Stimulated activated CD8-positive, alpha-beta memory T cell treated with anti-CD3 and anti-CD28 coated beads, Interleukin-12 subunit alpha, Interleukin-12 subunit beta, amount 100 ng/mL, for 24 hours (primary cell): ENCODE results near the gene LAMP5.

Experiments
- DNase-seq: peaks from one replicate; pipeline ENCODE4 v3.0.0-alpha.2; 2020; ENCODE audit errors: extremely low read depth

The LAMP5 gene

GRCh38 chr20:9500121-9500520 lies 14.3 kb upstream of the LAMP5 start:
- no peak for DNase-seq

GRCh38 chr20:9501473-9501872 lies 12.9 kb upstream of the LAMP5 start:
- DNase-seq: no peak

GRCh38 chr20:9503526-9504245 lies 10.7 kb upstream of the LAMP5 start:
- DNase-seq: no peak

DNA sequence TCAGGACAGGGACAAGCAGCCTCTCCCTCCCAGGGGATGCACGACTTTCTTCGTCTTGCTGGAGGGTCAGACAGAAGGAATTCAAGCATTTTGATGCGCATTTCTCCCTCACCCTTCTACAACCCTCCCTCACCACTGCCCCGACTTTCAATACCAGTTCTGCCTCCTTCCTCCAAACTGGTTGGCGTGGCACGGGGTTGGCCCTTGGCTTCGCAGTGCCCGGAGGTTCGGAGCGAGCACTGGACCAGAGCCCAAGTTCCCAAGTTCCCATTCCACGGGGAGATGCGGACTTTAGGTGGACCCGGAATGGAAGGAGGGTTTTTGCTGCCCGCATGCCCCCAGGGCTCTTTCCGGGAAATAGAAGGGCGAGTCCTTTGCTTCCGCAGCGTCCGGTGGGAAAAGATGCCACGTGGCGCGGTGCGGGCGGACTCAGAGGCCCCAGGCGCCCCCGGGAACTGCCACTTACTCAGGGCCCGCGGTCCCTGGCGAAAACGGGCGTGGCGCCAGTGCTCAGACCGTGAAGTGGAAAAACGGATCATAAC lies 8.0 kb upstream of the LAMP5 start:
- no peak for DNase-seq

- DNase-seq: no peak
Measured at GRCh38 chr20:9506964-9507369, 7.4 kb upstream of the LAMP5 start.

- no peak for DNase-seq
Measured at GRCh38 chr20:9507544-9508239, 6.7 kb upstream of the LAMP5 start.

GRCh38 chr20:9508240-9508661 lies 6.1 kb upstream of the LAMP5 start:
- DNase-seq: no peak

DNA sequence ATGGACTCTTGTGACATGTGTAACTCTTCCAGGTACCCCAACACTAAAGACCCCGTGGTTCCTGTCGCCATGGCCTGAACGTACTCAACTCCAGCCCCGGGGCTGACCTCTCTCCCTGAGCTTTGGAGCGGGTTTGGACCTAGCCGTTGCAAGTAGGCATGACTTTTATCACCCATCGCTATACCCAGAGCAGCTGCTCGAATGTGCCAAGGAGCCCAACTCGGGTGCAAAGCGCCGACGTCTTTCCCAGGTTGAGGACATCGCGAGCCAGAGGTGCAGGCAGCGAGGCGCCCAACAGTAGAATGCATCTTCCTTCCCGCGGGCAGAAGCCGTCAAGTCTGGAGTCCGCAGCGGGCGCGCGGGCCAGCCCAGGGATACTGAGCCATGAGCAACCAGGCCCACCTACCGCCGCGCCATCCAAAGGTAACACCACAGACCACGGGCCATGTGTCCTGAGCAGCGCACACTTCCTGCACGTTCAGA lies 5.7 kb upstream of the LAMP5 start:
- no peak for DNase-seq

DNA sequence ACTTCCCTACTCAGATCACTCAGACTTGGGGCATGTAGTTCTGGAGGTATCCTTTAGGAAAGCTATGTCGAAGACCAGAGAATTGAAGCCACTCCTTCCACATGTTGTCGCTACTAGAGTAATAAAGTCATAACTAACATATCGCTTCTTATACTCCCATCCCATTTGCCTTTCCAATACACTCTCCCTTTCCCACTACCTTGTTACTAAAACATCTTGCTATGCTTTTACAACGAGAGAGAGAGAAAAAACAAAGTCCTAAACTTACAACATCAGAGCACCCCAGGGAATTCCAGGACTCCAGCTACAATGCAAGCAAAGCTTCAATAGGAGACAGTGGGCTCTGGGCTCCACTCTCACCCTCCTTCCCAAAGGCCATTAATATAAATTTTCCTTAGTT lies 5.1 kb upstream of the LAMP5 start:
- no peak for DNase-seq

- no peak for DNase-seq
Measured at GRCh38 chr20:9510911-9511310, 3.5 kb upstream of the LAMP5 start.

DNA sequence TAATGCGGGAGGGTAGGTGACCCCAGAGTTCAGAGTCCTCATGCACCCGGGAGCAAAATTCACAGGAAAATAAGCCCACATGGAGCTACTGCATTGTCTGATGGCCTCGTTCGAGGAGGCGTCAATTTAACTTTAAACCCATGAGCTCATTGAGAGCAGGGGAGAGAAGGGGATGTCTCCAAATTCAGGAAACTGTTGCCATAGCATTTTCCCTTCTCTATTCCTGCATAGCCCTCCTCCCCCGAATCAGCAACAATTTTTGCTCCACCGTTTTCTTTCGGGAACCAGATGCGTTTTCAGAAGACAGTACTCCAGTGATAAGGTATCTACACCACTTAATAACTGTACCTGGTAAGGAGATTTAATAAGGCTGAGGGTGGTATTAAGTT lies 324 bp upstream of the LAMP5 start:
- DNase-seq: no peak

DNA sequence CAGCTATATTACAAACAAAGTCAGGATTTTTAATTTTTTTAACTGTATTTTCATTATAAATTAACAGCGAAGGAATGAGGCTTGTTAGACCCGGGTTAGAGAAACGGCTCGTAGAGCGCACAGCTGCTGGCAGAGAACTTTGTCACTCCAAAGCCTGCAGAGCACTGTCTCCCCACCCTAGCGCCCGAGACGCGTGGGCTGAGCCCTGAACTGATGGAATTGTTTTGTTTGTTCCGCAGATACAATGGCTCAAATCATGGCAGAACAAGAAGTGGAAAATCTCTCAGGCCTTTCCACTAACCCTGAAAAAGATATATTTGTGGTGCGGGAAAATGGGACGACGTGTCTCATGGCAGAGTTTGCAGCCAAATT lies 810 bp downstream of the LAMP5 start:
- DNase-seq: no peak

DNA sequence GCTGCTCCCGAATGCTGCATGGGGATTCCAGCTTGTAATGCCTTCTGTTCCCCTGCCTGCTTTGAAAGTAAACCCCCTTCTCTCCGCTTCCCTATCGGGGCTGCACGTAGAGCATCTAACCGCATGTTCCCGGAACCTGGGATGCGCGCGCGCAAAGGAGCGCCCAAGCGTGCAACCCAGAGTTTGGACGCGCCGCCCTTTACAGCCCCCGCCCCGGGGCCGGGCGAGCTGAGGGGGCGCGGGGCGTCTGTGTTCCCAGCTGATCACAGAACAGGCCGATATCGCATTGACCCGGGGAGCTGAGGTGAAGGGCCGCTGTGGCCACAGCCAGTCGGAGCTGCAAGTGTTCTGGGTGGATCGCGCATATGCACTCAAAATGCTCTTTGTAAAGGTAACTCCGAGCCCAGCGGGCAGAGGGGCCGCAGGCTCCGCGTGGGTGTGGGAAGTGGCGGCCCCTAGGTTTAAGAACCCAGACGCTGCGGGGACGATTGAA lies 1.4 kb downstream of the LAMP5 start:
- no peak for DNase-seq

DNA sequence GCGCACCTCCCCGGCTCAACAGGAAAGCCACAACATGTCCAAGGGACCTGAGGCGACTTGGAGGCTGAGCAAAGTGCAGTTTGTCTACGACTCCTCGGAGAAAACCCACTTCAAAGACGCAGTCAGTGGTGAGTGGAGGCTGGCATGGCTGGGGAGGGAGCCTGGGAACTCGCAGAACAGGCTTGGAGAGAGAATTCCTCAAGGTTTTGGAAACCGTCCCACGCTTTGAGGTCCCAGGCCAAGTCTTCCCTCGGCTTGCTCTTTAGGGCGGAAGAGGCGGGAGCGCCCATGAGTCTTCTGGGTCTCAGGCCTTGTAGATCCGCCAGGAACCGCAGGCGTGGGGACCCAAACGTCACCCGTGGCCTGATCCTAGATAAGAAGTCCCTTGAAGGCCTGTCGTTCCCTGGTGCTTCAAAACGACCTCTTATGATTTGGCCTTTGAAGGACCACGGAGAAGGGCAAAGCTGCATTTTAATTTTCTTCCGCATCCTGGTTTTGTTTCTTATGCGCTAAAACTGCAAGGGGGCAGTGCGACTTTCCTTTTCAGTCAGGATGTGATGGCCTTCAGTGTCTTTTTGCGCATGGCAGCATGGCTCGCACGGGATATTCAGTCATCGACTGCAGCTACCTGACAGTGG lies 2.0 kb downstream of the LAMP5 start:
- DNase-seq: no peak

- DNase-seq: no peak
Measured at GRCh38 chr20:9517297-9518162, 3.1 kb downstream of the LAMP5 start.

DNA sequence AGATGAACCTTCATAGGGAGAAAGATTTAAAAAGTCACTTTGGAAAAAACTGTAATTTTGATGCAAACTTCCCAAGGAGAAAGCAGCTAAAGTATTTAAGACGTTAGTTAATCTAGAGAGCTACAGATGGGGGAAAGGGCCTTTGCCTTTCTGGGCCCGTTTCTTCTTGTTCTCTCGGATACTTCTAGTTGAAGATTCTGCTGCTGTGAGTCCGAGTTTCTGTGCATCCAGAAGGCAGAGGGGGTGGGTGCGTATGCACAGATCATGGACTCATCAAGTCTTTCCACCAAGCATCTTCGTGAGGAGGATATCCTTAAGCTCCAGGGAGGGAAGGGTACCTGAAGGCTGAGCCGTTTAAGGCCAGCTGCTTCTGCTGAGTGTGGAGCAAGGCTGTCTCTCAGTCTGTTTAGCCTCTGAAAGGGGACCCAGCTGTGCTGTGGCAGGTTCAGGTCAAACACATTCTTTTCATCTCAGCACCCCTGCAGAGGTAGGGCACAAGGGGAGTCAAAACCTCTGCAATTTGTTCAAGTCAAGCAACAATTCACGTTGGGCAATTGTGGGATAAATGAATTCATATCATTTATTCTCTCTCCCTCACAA lies 4.3 kb downstream of the LAMP5 start:
- DNase-seq: no peak

GRCh38 chr20:9520086-9520485 lies 5.7 kb downstream of the LAMP5 start:
- DNase-seq: no peak

DNA sequence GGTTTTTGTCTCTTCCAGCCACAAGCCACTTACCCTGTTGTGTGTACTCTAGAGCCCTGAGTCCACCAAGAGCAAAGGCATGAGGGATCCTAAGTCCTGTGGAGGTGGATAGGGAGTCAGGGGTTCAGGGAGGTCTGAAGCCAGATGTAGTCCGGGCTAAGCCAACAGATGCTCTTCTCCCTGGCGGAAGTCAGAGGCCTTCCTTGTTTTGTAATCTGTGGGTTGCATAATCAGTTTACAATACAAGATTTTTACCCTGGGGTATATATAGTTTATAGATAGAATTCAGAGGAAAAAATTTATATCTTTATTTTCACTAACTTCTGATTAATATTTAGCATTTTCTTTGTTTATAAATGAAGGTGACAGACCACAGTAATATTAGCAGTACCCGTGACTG lies 9.2 kb downstream of the LAMP5 start:
- no peak for DNase-seq

DNA sequence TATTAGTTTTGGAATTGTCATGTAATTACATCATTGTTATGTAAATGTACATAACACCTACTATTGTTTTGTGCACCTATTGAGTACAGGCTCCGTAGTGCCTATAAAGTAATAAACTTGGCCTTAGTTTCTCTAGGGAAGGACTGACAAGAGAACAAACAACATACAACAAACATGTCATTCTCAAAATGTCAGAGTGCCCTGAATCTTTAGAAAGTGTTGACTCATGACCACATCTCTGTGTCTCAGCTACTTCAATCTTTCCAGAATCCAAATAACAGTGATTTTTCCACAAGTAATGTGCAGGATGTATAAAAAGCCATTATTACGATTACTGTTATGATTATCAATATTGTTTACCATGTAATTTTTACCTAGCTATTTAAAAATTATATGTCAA lies 17.2 kb downstream of the LAMP5 start:
- no peak for DNase-seq

DNA sequence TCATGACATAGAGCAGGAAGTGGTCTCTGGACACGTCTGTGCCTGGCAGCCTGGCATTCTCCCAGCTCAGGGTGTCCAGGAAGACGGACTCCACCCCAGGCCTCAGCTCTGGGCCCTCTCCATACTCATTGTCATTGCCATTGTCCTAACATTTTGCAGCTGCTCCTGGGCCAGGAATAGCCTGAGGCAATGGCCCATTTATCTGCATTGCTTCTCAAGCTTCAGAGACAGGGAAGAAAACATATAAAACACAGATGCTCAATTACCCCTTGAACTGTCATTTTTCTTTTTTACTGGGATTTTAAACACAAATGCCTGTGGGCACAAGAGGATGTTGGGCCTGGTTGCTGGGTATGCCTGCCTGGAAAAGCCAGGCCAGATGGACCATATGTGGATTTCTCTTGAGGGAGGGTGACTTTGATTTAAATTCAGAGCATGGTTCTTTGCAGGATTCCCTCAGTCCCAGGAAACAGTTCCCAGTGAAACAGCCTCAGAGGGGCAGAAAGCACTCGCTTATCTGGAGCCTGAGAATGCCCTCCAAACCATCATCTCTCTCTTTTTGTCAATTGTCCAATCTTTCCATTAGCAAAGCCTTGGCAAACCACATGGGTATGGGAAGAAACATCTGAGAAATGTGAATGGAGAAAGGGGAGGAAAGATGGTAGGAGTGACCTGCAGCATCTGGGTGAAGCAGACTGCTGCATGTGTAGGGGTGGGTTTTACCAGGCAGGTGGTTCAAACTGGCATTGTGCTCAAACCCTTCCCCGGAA lies 17.9 kb downstream of the LAMP5 start:
- no peak for DNase-seq
